ENCODE measurements around the gene ANTXR1.

Gene ANTXR1

GRCh38 chr2:69061525-69061924 lies 48.5 kb downstream of the ANTXR1 start:
- H3K36me3 ChIP-seq (ENCODE audit: control insufficient read depth in 1 of 2, insufficient read depth in 2 of 2, low read depth in 1 of 2, low read length in 2 of 2) = no peaks in the 10 kb centered on the region
- H4K8ac ChIP-seq (ENCODE audit: low read length) = no peak overlapping the region
- no peak overlapping the region for H2BK5ac ChIP-seq (ENCODE audit: low read depth, low read length, poor library complexity, severe bottlenecking)
- H3K14ac ChIP-seq (ENCODE audit: low read length in 2 of 2) = no peak overlapping the region
- H3K9me3 ChIP-seq (ENCODE audit: control insufficient read depth, low read length) = no peaks in the 10 kb centered on the region
- H2BK120ac ChIP-seq (ENCODE audit: low read depth, low read length) = no peak overlapping the region
- no peaks in the 10 kb centered on the region for H3K27me3 ChIP-seq (ENCODE audit: control insufficient read depth in 1 of 2, insufficient read depth in 1 of 2, low read length in 2 of 2)
- H3K4ac ChIP-seq (ENCODE audit: low read depth in 1 of 2, low read length in 2 of 2) = no peak overlapping the region
- no peak overlapping the region for H3K27ac ChIP-seq (ENCODE audit: low read length, poor library complexity, severe bottlenecking)
- no peak overlapping the region for H2AK5ac ChIP-seq (ENCODE audit: low read length, severe bottlenecking)
- no peaks in the 10 kb centered on the region for H3K4me1 ChIP-seq (ENCODE audit: control insufficient read depth, insufficient read depth, low read depth, low read length)
- H3K79me1 ChIP-seq (replicated peaks; ENCODE audit: low read length, poor library complexity, severe bottlenecking) = peaks cover 19% of the 10 kb centered on the region
- no peak overlapping the region for H3K23ac ChIP-seq (ENCODE audit: low read length in 2 of 2)
- H3K4me2 ChIP-seq (ENCODE audit: low read length, poor library complexity, severe bottlenecking) = no peak overlapping the region
- no peak overlapping the region for H3K9ac ChIP-seq (ENCODE audit: low read length)
- H4K91ac ChIP-seq (ENCODE audit: low read length) = no peak overlapping the region
- H2BK12ac ChIP-seq (ENCODE audit: low read length in 2 of 2) = no peak overlapping the region
- no peak for DNase-seq
- H2AFZ ChIP-seq (ENCODE audit: low read depth, low read length) = no peak overlapping the region
- no peak overlapping the region for H2BK15ac ChIP-seq (ENCODE audit: low read depth, poor library complexity, severe bottlenecking)
- H3K18ac ChIP-seq (ENCODE audit: low read depth in 1 of 2, low read length in 2 of 2) = no peak overlapping the region
- H3K4me3 ChIP-seq (ENCODE audit: insufficient read depth in 1 of 2, low read depth in 1 of 2, low read length in 2 of 2) = no peak overlapping the region

GRCh38 chr2:69062307-69062962 lies 49.5 kb downstream of the ANTXR1 start:
- 57% methylated on average over 1 of the region's 2 CpGs for WGBS
- H3K4me1 ChIP-seq (ENCODE audit: control insufficient read depth, insufficient read depth, low read depth, low read length) = no peaks in the 10 kb centered on the region
- no peak overlapping the region for H3K23ac ChIP-seq (ENCODE audit: low read length in 2 of 2)

GRCh38 chr2:69065735-69066336 lies 52.9 kb downstream of the ANTXR1 start:
- Histone ChIP-seq H3K4me3 (ENCODE audit: insufficient read depth in 1 of 2, low read depth in 1 of 2, low read length in 2 of 2) (no peak overlapping the region), H3K23ac (ENCODE audit: low read length in 2 of 2) (no peak overlapping the region), H3K27me3 (ENCODE audit: control insufficient read depth in 1 of 2, insufficient read depth in 1 of 2, low read length in 2 of 2) (no peaks in the 10 kb centered on the region), H4K8ac (ENCODE audit: low read length) (no peak overlapping the region), H3K4ac (ENCODE audit: low read depth in 1 of 2, low read length in 2 of 2) (no peak overlapping the region), H3K9ac (ENCODE audit: low read length) (no peak overlapping the region), H3K79me1 (replicated peaks; ENCODE audit: low read length, poor library complexity, severe bottlenecking) (peaks cover 22% of the 10 kb centered on the region), H4K91ac (ENCODE audit: low read length) (no peak overlapping the region), H3K18ac (ENCODE audit: low read depth in 1 of 2, low read length in 2 of 2) (no peak overlapping the region), H2AK5ac (ENCODE audit: low read length, severe bottlenecking) (no peak overlapping the region), H2BK15ac (ENCODE audit: low read depth, poor library complexity, severe bottlenecking) (no peak overlapping the region), H3K36me3 (ENCODE audit: control insufficient read depth in 1 of 2, insufficient read depth in 2 of 2, low read depth in 1 of 2, low read length in 2 of 2) (peaks cover 3 to 6% of the 10 kb centered on the region in 2 experiments), H3K9me3 (ENCODE audit: control insufficient read depth, low read length) (no peaks in the 10 kb centered on the region), H2BK5ac (ENCODE audit: low read depth, low read length, poor library complexity, severe bottlenecking) (no peak overlapping the region), H3K4me2 (ENCODE audit: low read length, poor library complexity, severe bottlenecking) (no peak overlapping the region), H3K14ac (ENCODE audit: low read length in 2 of 2) (no peak overlapping the region), H3K4me1 (ENCODE audit: control insufficient read depth, insufficient read depth, low read depth, low read length) (no peaks in the 10 kb centered on the region), H3K27ac (ENCODE audit: low read length, poor library complexity, severe bottlenecking) (no peak overlapping the region), H2BK12ac (ENCODE audit: low read length in 2 of 2) (no peak overlapping the region), H2AFZ (ENCODE audit: low read depth, low read length) (no peak overlapping the region), H2BK120ac (ENCODE audit: low read depth, low read length) (no peak overlapping the region)
- WGBS = 84% methylated on average over 1 of the region's 1 CpG
- no peak for DNase-seq

More at GRCh38 chr2:69062307-69062962, 49.5 kb downstream of the ANTXR1 start:
- H2AK5ac ChIP-seq (ENCODE audit: low read length, severe bottlenecking) = no peak overlapping the region
- no peak overlapping the region for H3K4ac ChIP-seq (ENCODE audit: low read depth in 1 of 2, low read length in 2 of 2)
- H3K9me3 ChIP-seq (ENCODE audit: control insufficient read depth, low read length) = no peaks in the 10 kb centered on the region
- H3K18ac ChIP-seq (ENCODE audit: low read depth in 1 of 2, low read length in 2 of 2) = no peak overlapping the region
- no peak overlapping the region for H4K91ac ChIP-seq (ENCODE audit: low read length)
- H3K4me3 ChIP-seq (ENCODE audit: insufficient read depth in 1 of 2, low read depth in 1 of 2, low read length in 2 of 2) = no peak overlapping the region
- peaks cover 0 to under 1% of the 10 kb centered on the region in 2 experiments for H3K36me3 ChIP-seq (ENCODE audit: control insufficient read depth in 1 of 2, insufficient read depth in 2 of 2, low read depth in 1 of 2, low read length in 2 of 2)
- no peak overlapping the region for H3K14ac ChIP-seq (ENCODE audit: low read length in 2 of 2)
- H3K79me1 ChIP-seq (replicated peaks; ENCODE audit: low read length, poor library complexity, severe bottlenecking) = peaks cover 18% of the 10 kb centered on the region
- H2BK5ac ChIP-seq (ENCODE audit: low read depth, low read length, poor library complexity, severe bottlenecking) = no peak overlapping the region
- H2AFZ ChIP-seq (ENCODE audit: low read depth, low read length) = no peak overlapping the region
- no peak for DNase-seq
- H3K27me3 ChIP-seq (ENCODE audit: control insufficient read depth in 1 of 2, insufficient read depth in 1 of 2, low read length in 2 of 2) = no peaks in the 10 kb centered on the region
- H3K27ac ChIP-seq (ENCODE audit: low read length, poor library complexity, severe bottlenecking) = no peak overlapping the region
- no peak overlapping the region for H4K8ac ChIP-seq (ENCODE audit: low read length)
- H3K4me2 ChIP-seq (ENCODE audit: low read length, poor library complexity, severe bottlenecking) = no peak overlapping the region
- no peak overlapping the region for H2BK15ac ChIP-seq (ENCODE audit: low read depth, poor library complexity, severe bottlenecking)
- H2BK12ac ChIP-seq (ENCODE audit: low read length in 2 of 2) = no peak overlapping the region
- no peak overlapping the region for H3K9ac ChIP-seq (ENCODE audit: low read length)
- H2BK120ac ChIP-seq (ENCODE audit: low read depth, low read length) = no peak overlapping the region

GRCh38 chr2:69067026-69067630 lies 54.1 kb downstream of the ANTXR1 start:
- Histone ChIP-seq H4K91ac (ENCODE audit: low read length) (no peak overlapping the region), H4K8ac (ENCODE audit: low read length) (no peak overlapping the region), H3K4me3 (ENCODE audit: insufficient read depth in 1 of 2, low read depth in 1 of 2, low read length in 2 of 2) (no peak overlapping the region), H3K4ac (ENCODE audit: low read depth in 1 of 2, low read length in 2 of 2) (no peak overlapping the region), H3K9ac (ENCODE audit: low read length) (no peak overlapping the region), H3K79me1 (replicated peaks; ENCODE audit: low read length, poor library complexity, severe bottlenecking) (peaks cover 20% of the 10 kb centered on the region), H3K36me3 (ENCODE audit: control insufficient read depth in 1 of 2, insufficient read depth in 2 of 2, low read depth in 1 of 2, low read length in 2 of 2) (peaks cover 3 to 19% of the 10 kb centered on the region in 2 experiments), H3K27me3 (ENCODE audit: control insufficient read depth in 1 of 2, insufficient read depth in 1 of 2, low read length in 2 of 2) (no peaks in the 10 kb centered on the region), H2BK12ac (ENCODE audit: low read length in 2 of 2) (no peak overlapping the region), H2AFZ (ENCODE audit: low read depth, low read length) (no peak overlapping the region), H3K4me1 (ENCODE audit: control insufficient read depth, insufficient read depth, low read depth, low read length) (no peaks in the 10 kb centered on the region), H2AK5ac (ENCODE audit: low read length, severe bottlenecking) (no peak overlapping the region), H3K27ac (ENCODE audit: low read length, poor library complexity, severe bottlenecking) (no peak overlapping the region), H2BK120ac (ENCODE audit: low read depth, low read length) (no peak overlapping the region), H3K18ac (ENCODE audit: low read depth in 1 of 2, low read length in 2 of 2) (no peak overlapping the region), H3K4me2 (ENCODE audit: low read length, poor library complexity, severe bottlenecking) (no peak overlapping the region), H3K23ac (ENCODE audit: low read length in 2 of 2) (no peak overlapping the region), H3K14ac (ENCODE audit: low read length in 2 of 2) (no peak overlapping the region), H3K9me3 (ENCODE audit: control insufficient read depth, low read length) (no peaks in the 10 kb centered on the region), H2BK5ac (ENCODE audit: low read depth, low read length, poor library complexity, severe bottlenecking) (no peak overlapping the region), H2BK15ac (ENCODE audit: low read depth, poor library complexity, severe bottlenecking) (no peak overlapping the region)
- DNase-seq = no peak
- WGBS = 95% methylated on average over 1 of the region's 2 CpGs
